HepG2 (cell line): ENCODE measurements around the gene MEPCE. TPM values are rescaled to one million over a fixed set of nuclear protein-coding genes. Genes with fewer than 3 reads are reported as not detected.

Experiments
- HNRNPH1 ChIP-seq: fragments of 200-400 bp; formaldehyde crosslinking; optimal IDR thresholded peaks from 2 replicates; pipeline ENCODE3; 2017; ENCODE audit warnings: mild to moderate bottlenecking, low read depth, low read length
- ISL2 ChIP-seq: sonication (generic); formaldehyde crosslinking; IDR thresholded peaks from 2 replicates; pipeline ENCODE4 v1.5.0; 2020; ENCODE audit warnings: missing genetic modification reagents
- JUN ChIP-seq: sonication (generic); formaldehyde crosslinking; IDR thresholded peaks from 2 replicates; pipeline ENCODE4 v1.4.0; 2020; ENCODE audit warnings: mild to moderate bottlenecking, missing genetic modification reagents
- KLF12 ChIP-seq: sonication (generic); formaldehyde crosslinking; IDR thresholded peaks from 2 replicates; pipeline ENCODE4 v1.4.0; 2020; ENCODE audit warnings: missing genetic modification reagents, borderline replicate concordance
- MXD1 ChIP-seq: sonication (generic); formaldehyde crosslinking; IDR thresholded peaks from 2 replicates; pipeline ENCODE4 v1.4.0; 2020; ENCODE audit warnings: mild to moderate bottlenecking, missing genetic modification reagents
- NR1H2 ChIP-seq: sonication (generic); formaldehyde crosslinking; IDR thresholded peaks from 2 replicates; pipeline ENCODE4 v1.8.1; 2022; ENCODE audit warnings: low read depth, missing genetic modification reagents, borderline replicate concordance
- SOX6 ChIP-seq, 2 experiments: fragments of 450-650 bp in 1 of 2; sonication (generic) in 1 of 2; formaldehyde crosslinking in 1 of 2; IDR thresholded peaks; 2 replicates each; pipeline versions ENCODE4 v1.4.0 to v1.6.1; 2017 to 2020; ENCODE audit warnings: antibody characterized with exemption in 1 of 2, mild to moderate bottlenecking in 1 of 2, missing genetic modification reagents in 1 of 2
- TAF1 ChIP-seq: sonication (generic); formaldehyde crosslinking; IDR thresholded peaks from 2 replicates; pipeline ENCODE4 v1.4.0; 2020; ENCODE audit warnings: missing genetic modification reagents
- ZFP36L1 ChIP-seq: sonication (generic); formaldehyde crosslinking; IDR thresholded peaks from 2 replicates; pipeline ENCODE4 v1.8.0; 2022; ENCODE audit warnings: mild to moderate bottlenecking, missing genetic modification reagents, moderate library complexity
- ZNF232 ChIP-seq: sonication (generic); formaldehyde crosslinking; IDR thresholded peaks from 2 replicates; pipeline ENCODE4 v1.4.0; 2020; ENCODE audit warnings: missing genetic modification reagents, borderline replicate concordance
- ZNF546 ChIP-seq: sonication (generic); formaldehyde crosslinking; conservative IDR thresholded peaks from 2 replicates; pipeline ENCODE4 v1.8.1; 2023; ENCODE audit warnings: mild to moderate bottlenecking, missing genetic modification reagents
- ZNF609 ChIP-seq: sonication (generic); formaldehyde crosslinking; IDR thresholded peaks from 2 replicates; pipeline ENCODE4 v1.4.0; 2020; ENCODE audit warnings: mild to moderate bottlenecking, missing genetic modification reagents, borderline replicate concordance
- ZNF770 ChIP-seq: sonication (generic); formaldehyde crosslinking; IDR thresholded peaks from 2 replicates; pipeline ENCODE4 v1.5.0; 2020; ENCODE audit warnings: mild to moderate bottlenecking, missing genetic modification reagents
- ZNF850 ChIP-seq: sonication (generic); formaldehyde crosslinking; conservative IDR thresholded peaks from 2 replicates; pipeline ENCODE4 v1.9.0; 2021; ENCODE audit warnings: mild to moderate bottlenecking, missing genetic modification reagents
- ZSCAN20 ChIP-seq: sonication (generic); formaldehyde crosslinking; IDR thresholded peaks from 2 replicates; pipeline ENCODE4 v1.4.0; 2020; ENCODE audit warnings: missing genetic modification reagents, mild to moderate bottlenecking, borderline replicate concordance
- polyA plus RNA-seq, 8 experiments: library from polyadenylated mRNA; depleted of rRNA in 3 of 8; stranded (reverse) in 7 of 8; unstranded in 1 of 8; fragments of >200 nt; fragmentation: Illumina TruSeq in 4 of 8; extraction: Trizol in 4 of 8; gene quantifications; 2 replicates each; pipeline versions ENCODE4 v1.2.1 to v1.2.3, GENCODE V29; 2011 to 2016; ENCODE audit warnings: low read depth in 4 of 8, missing spikeins in 1 of 8, mixed read lengths in 1 of 8; ENCODE audit not compliant: insufficient read depth in 1 of 8
- total RNA-seq, 5 experiments: library from RNA; depleted of rRNA; stranded (reverse); fragments of >200 nt; fragmentation: Illumina TruSeq; extraction: Trizol; gene quantifications; 2 replicates each; pipeline ENCODE4 v1.2.3, GENCODE V29; 2016; ENCODE audit warnings: low read depth in 1 of 5
- TF ChIP-seq, protein P1 (sequence below): sonication (generic); formaldehyde crosslinking; IDR thresholded peaks from 2 replicates; pipeline ENCODE4 v1.5.0; 2020; ENCODE audit warnings: missing genetic modification reagents
- TF ChIP-seq, protein P2 (sequence below): sonication (generic); formaldehyde crosslinking; IDR thresholded peaks from 2 replicates; pipeline ENCODE4 v1.5.0; 2020; ENCODE audit warnings: missing genetic modification reagents

Gene MEPCE
- total and polyA plus RNA-seq, 2 of the 13 experiments (the other 11 are each of a cell fraction or from before 2014, with no cell fraction given) = 12.3 to 26.0 TPM

- TF ChIP-seq JUN (CRISPR knock-in tag) (0 out of 2 replicates have a peak, but pooled peaks have one; percentile 18), ZNF232 (CRISPR knock-in tag) (peak; percentile 96), ISL2 (CRISPR knock-in tag) (no peak), KLF12 (CRISPR knock-in tag) (peak; percentile 53), ZNF609 (peak; percentile 44; the same call in 1 of the 2 replicates), HNRNPH1 (peak; percentile 92), ZNF850 (CRISPR knock-in tag) (0 out of 2 replicates have a peak, but pooled peaks have one; percentile 82), NR1H2 (CRISPR knock-in tag) (no peak; the same call in 1 of the 2 replicates), MXD1 (CRISPR knock-in tag) (peak; percentile 49), ZFP36L1 (CRISPR knock-in tag) (no peak; the same call in 1 of the 2 replicates), ZNF770 (no peak), ZSCAN20 (CRISPR knock-in tag) (peak; percentile 75; the same call in 1 of the 2 replicates), ZNF546 (CRISPR knock-in tag) (no peak), TAF1 (CRISPR knock-in tag) (peak; percentile 85), SOX6 (IDR thresholded peaks at IDR 0.05) (no peak), SOX6 (CRISPR knock-in tag; IDR thresholded peaks at IDR 0.05) (peak; percentile 54)
- TF ChIP-seq, protein P1, sequence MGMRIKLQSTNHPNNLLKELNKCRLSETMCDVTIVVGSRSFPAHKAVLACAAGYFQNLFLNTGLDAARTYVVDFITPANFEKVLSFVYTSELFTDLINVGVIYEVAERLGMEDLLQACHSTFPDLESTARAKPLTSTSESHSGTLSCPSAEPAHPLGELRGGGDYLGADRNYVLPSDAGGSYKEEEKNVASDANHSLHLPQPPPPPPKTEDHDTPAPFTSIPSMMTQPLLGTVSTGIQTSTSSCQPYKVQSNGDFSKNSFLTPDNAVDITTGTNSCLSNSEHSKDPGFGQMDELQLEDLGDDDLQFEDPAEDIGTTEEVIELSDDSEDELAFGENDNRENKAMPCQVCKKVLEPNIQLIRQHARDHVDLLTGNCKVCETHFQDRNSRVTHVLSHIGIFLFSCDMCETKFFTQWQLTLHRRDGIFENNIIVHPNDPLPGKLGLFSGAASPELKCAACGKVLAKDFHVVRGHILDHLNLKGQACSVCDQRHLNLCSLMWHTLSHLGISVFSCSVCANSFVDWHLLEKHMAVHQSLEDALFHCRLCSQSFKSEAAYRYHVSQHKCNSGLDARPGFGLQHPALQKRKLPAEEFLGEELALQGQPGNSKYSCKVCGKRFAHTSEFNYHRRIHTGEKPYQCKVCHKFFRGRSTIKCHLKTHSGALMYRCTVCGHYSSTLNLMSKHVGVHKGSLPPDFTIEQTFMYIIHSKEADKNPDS = peak; percentile 46; the same call in 1 of the 2 replicates
- TF ChIP-seq, protein P2, sequence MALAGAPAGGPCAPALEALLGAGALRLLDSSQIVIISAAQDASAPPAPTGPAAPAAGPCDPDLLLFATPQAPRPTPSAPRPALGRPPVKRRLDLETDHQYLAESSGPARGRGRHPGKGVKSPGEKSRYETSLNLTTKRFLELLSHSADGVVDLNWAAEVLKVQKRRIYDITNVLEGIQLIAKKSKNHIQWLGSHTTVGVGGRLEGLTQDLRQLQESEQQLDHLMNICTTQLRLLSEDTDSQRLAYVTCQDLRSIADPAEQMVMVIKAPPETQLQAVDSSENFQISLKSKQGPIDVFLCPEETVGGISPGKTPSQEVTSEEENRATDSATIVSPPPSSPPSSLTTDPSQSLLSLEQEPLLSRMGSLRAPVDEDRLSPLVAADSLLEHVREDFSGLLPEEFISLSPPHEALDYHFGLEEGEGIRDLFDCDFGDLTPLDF = no peak
These were observed 1.2 kb upstream of the MEPCE start, which contains the start of gene ZCWPW1 (continued) for GRCh38 chr7:100428199-100428966.
